Astrocyte (in vitro differentiated cells and primary cell): Measurements from ENCODE around the gene MAOB. TPM values are rescaled to one million over a fixed set of nuclear protein-coding genes. Genes with fewer than 3 reads are reported as not detected.
"Not testable (repeated sequence)": the region's sequence is repeated elsewhere in the genome, so short reads cannot be mapped to it uniquely, and the experiment has no call there.

ENCODE experiments used
- DNase-seq: peaks from one replicate; pipeline ENCODE4 v3.0.0-alpha.2; 2010; ENCODE audit warnings: low read depth
- FAIRE-seq: peaks from 2 replicates; lab custom pipeline; 2011; peaks lifted over from hg19 to GRCh38; lab: Jason Lieb, UNC
- H2AFZ ChIP-seq: 2 replicates; pipeline ENCODE4 v1.6.0; 2012; ENCODE audit warnings: low read depth, low read length, inconsistent platforms
- H3K27ac ChIP-seq: 2 replicates; pipeline ENCODE4 v1.5.1; 2011; ENCODE audit warnings: low read depth, low read length, inconsistent platforms
- H3K27me3 ChIP-seq: 2 replicates; pipeline ENCODE4 v1.6.0; 2011; ENCODE audit warnings: low read length, inconsistent platforms; ENCODE audit not compliant: insufficient read depth
- H3K36me3 ChIP-seq: 2 replicates; pipeline ENCODE4 v1.5.1; 2011; ENCODE audit warnings: low read length, inconsistent platforms; ENCODE audit not compliant: insufficient read depth
- H3K4me1 ChIP-seq: 2 replicates; pipeline ENCODE4 v1.5.1; 2011; ENCODE audit warnings: low read length, inconsistent platforms; ENCODE audit not compliant: insufficient read depth
- H3K4me2 ChIP-seq: 2 replicates; pipeline ENCODE4 v1.6.0; 2012; ENCODE audit warnings: low read length, inconsistent platforms
- H3K4me3 ChIP-seq: 2 replicates; pipeline ENCODE4 v1.5.1; 2011; ENCODE audit warnings: low read depth, mild to moderate bottlenecking, low read length, inconsistent platforms; ENCODE audit not compliant: insufficient read depth
- H3K79me2 ChIP-seq: 2 replicates; pipeline ENCODE4 v1.6.0; 2012; ENCODE audit warnings: mild to moderate bottlenecking, low read length, inconsistent platforms; ENCODE audit not compliant: insufficient read depth
- H3K9ac ChIP-seq: 2 replicates; pipeline ENCODE4 v1.6.0; 2012; ENCODE audit warnings: mild to moderate bottlenecking, low read length, inconsistent platforms
- H3K9me3 ChIP-seq: 2 replicates; pipeline ENCODE4 v1.5.1; 2012; ENCODE audit warnings: low read depth, mild to moderate bottlenecking, low read length, inconsistent platforms; ENCODE audit not compliant: insufficient read depth
- H4K20me1 ChIP-seq: 2 replicates; pipeline ENCODE4 v1.6.0; 2012; ENCODE audit warnings: low read length, inconsistent platforms; ENCODE audit not compliant: insufficient read depth
- H3K27ac Mint-ChIP-seq: one replicate; pipeline ENCODE4 v1.8.0; 2021; ENCODE audit warnings: mild to moderate bottlenecking, mixed read lengths; ENCODE audit not compliant: unreplicated experiment
- H3K27me3 Mint-ChIP-seq: one replicate; pipeline ENCODE4 v1.8.0; 2021; ENCODE audit warnings: low read depth, mixed read lengths; ENCODE audit not compliant: unreplicated experiment
- H3K36me3 Mint-ChIP-seq: one replicate; pipeline ENCODE4 v1.8.0; 2021; ENCODE audit warnings: low read depth, mixed read lengths; ENCODE audit not compliant: unreplicated experiment
- H3K4me1 Mint-ChIP-seq: one replicate; pipeline ENCODE4 v1.8.0; 2021; ENCODE audit warnings: low read depth, mixed read lengths; ENCODE audit not compliant: unreplicated experiment
- H3K4me3 Mint-ChIP-seq: one replicate; pipeline ENCODE4 v1.8.0; 2021; ENCODE audit warnings: mild to moderate bottlenecking, moderate library complexity, mixed read lengths; ENCODE audit not compliant: unreplicated experiment
- H3K9me3 Mint-ChIP-seq: one replicate; pipeline ENCODE4 v1.8.0; 2021; ENCODE audit warnings: mild to moderate bottlenecking, mixed read lengths; ENCODE audit not compliant: unreplicated experiment
- EZH2 ChIP-seq: IDR thresholded peaks from 2 replicates; pipeline ENCODE4 v1.6.1; 2012; ENCODE audit warnings: mild to moderate bottlenecking, low read length, inconsistent platforms; ENCODE audit not compliant: insufficient read depth
- total RNA-seq: library from RNA; stranded (reverse); gene quantifications from 2 replicates; pipeline ENCODE4 v1.2.1, GENCODE V29; 2021
- TF ChIP-seq, protein P1 (sequence below): IDR thresholded peaks from 2 replicates; pipeline ENCODE4 v1.5.1; 2011; ENCODE audit warnings: low read depth, mild to moderate bottlenecking, inconsistent platforms, low read length, moderate library complexity; ENCODE audit not compliant: insufficient read depth

Gene MAOB
- total RNA-seq, 1 donor from 2014 or later = 0.20 TPM

DNA sequence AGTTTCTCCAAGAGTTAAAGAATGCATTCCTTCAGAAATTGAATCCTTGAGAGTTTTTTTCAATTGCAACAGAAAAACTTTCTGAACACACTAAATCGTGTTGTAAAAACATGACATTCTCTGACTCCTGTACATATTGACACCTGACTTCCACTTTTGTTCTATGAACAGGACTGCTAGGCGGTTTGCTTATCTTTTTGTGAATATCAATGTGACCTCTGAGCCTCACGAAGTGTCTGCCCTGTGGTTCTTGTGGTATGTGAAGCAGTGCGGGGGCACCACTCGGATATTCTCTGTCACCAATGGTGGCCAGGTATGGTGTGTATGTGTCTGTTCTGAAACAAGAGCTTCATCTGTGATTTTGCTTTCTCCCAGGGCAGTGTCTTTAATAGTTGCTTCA is 154.2 kb downstream of the MAOB start:
- DNase-seq (no peak), FAIRE-seq (no peak)
- Histone ChIP-seq H3K4me3 (no peak overlapping the region), H3K4me2 (no peak overlapping the region), H3K27ac (no peak overlapping the region), H3K9ac (no peak overlapping the region), H3K9me3 (no peaks in the 10 kb centered on the region), H3K36me3 (no peaks in the 10 kb centered on the region), H3K4me1 (no peaks in the 10 kb centered on the region), H2AFZ (no peak overlapping the region), H4K20me1 (no peaks in the 10 kb centered on the region), H3K79me2 (no peaks in the 10 kb centered on the region), H3K27me3 (no peaks in the 10 kb centered on the region)
- Mint-ChIP-seq H3K4me3 (no peak overlapping the region), H3K36me3 (no peaks in the 10 kb centered on the region), H3K27me3 (no peaks in the 10 kb centered on the region), H3K4me1 (no peaks in the 10 kb centered on the region), H3K9me3 (no peaks in the 10 kb centered on the region), H3K27ac (no peak overlapping the region)
- TF ChIP-seq EZH2 = no peak
- TF ChIP-seq, protein P1, sequence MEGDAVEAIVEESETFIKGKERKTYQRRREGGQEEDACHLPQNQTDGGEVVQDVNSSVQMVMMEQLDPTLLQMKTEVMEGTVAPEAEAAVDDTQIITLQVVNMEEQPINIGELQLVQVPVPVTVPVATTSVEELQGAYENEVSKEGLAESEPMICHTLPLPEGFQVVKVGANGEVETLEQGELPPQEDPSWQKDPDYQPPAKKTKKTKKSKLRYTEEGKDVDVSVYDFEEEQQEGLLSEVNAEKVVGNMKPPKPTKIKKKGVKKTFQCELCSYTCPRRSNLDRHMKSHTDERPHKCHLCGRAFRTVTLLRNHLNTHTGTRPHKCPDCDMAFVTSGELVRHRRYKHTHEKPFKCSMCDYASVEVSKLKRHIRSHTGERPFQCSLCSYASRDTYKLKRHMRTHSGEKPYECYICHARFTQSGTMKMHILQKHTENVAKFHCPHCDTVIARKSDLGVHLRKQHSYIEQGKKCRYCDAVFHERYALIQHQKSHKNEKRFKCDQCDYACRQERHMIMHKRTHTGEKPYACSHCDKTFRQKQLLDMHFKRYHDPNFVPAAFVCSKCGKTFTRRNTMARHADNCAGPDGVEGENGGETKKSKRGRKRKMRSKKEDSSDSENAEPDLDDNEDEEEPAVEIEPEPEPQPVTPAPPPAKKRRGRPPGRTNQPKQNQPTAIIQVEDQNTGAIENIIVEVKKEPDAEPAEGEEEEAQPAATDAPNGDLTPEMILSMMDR = no peak

DNA sequence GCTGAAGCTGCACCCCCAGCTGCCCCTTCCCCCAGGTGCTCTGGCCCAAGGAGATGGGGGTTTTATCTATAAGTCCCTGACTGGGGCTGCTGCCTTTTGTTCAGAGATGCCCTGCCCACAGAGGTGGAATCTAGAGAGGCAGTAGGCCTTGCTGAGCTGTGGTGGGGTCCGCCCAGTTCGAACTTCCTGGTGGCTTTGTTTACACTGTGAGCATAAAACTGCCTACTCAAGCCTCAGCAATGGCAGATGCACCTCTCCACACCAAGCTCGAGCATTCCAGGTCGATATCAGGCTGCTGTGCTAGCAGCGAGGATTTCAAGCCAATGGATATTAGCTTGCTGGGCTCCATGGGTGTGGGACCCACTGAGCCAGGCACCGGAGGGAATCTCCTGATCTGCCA is 155.0 kb downstream of the MAOB start:
- DNase-seq, H3K4me1 ChIP-seq, H3K27me3 ChIP-seq, H3K36me3 Mint-ChIP-seq, FAIRE-seq, H3K4me3 ChIP-seq, H3K9me3 ChIP-seq, H4K20me1 ChIP-seq, H3K9me3 Mint-ChIP-seq, H3K27ac Mint-ChIP-seq, H2AFZ ChIP-seq, H3K4me2 ChIP-seq, H3K9ac ChIP-seq, H3K4me3 Mint-ChIP-seq, H3K27ac ChIP-seq, H3K4me1 Mint-ChIP-seq, H3K36me3 ChIP-seq, H3K27me3 Mint-ChIP-seq, H3K79me2 ChIP-seq: not testable (repeated sequence)

DNA sequence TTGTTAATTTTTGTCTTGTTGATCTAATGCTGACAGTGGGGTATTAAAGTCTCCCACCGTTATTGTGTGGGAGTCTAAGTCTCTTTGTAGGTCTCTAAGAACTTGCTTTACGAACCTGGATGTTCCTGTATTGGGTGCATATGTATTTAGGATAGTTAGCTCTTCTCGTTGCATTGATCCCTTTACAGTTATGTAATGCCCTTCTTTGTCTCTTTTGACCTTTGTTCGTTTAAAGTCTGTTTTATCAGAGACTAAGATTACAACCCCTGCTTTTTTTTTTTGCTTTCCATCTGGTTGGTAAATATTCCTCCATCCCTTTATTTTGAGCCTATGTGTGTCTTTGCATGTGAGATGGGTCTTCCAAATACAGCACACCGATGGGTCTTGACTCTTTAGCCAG is 157.0 kb downstream of the MAOB start:
- H3K27me3 ChIP-seq, H3K4me2 ChIP-seq, H3K79me2 ChIP-seq, H3K27ac Mint-ChIP-seq, H3K9ac ChIP-seq, H3K9me3 Mint-ChIP-seq, H2AFZ ChIP-seq, H3K4me1 Mint-ChIP-seq, H3K36me3 Mint-ChIP-seq, H3K9me3 ChIP-seq, H3K4me1 ChIP-seq, H4K20me1 ChIP-seq, FAIRE-seq, H3K27ac ChIP-seq, H3K4me3 Mint-ChIP-seq, H3K36me3 ChIP-seq, DNase-seq, H3K27me3 Mint-ChIP-seq, H3K4me3 ChIP-seq: not testable (repeated sequence)

DNA sequence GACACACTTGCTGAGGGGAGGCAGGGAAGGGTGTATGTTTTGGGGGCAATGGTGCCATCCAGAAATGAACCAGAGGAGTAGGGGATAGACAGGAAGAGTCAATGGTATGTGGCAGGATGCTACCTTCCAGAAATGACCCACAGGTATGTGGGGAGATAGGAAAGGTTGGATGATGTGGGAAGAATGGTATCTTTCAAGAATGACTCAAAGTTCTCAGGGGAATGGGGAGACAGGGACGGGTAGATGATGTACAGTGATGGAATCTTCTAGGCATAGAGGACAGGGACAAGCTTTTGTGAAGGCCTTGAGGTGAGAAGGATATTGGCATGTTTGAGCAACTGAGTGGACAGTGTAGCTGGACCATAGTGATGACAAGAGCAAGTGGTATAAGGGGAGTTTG is 161.3 kb downstream of the MAOB start:
- Histone ChIP-seq H3K9me3 (no peaks in the 10 kb centered on the region), H3K4me2 (no peak overlapping the region), H3K27me3 (no peaks in the 10 kb centered on the region), H2AFZ (no peak overlapping the region), H3K4me1 (no peaks in the 10 kb centered on the region), H3K79me2 (no peaks in the 10 kb centered on the region), H3K27ac (no peak overlapping the region), H3K9ac (no peak overlapping the region), H3K4me3 (no peak overlapping the region), H3K36me3 (no peaks in the 10 kb centered on the region), H4K20me1 (no peaks in the 10 kb centered on the region)
- DNase-seq (no peak), FAIRE-seq (no peak)
- no peak overlapping the region for H3K27ac Mint-ChIP-seq
- no peak overlapping the region for H3K4me3 Mint-ChIP-seq
- no peaks in the 10 kb centered on the region for H3K4me1 Mint-ChIP-seq
- H3K9me3 Mint-ChIP-seq = no peaks in the 10 kb centered on the region
- no peaks in the 10 kb centered on the region for H3K27me3 Mint-ChIP-seq
- no peaks in the 10 kb centered on the region for H3K36me3 Mint-ChIP-seq
- TF ChIP-seq, protein P1 = no peak
- TF ChIP-seq EZH2 = no peak
